GM21576 (cell line): ENCODE data around the gene PLA2G4A.
"Not testable (repeated sequence)": the region's sequence is repeated elsewhere in the genome, so short reads cannot be mapped to it uniquely, and the experiment has no call there.

ENCODE experiments used
- ATAC-seq: cut with Tn5 transposase; IDR thresholded peaks from one replicate; pipeline ENCODE4 v1.9.1; 2021; ENCODE audit warnings: mild to moderate bottlenecking, moderate library complexity; ENCODE audit not compliant: unreplicated experiment

PLA2G4A gene

GRCh38 chr1:186917106-186917786 is 88.5 kb downstream of the PLA2G4A start:
- ATAC-seq = not testable (repeated sequence)

GRCh38 chr1:186921386-186921785 is 92.6 kb downstream of the PLA2G4A start:
- ATAC-seq = peak; percentile 62

- not testable (repeated sequence) for ATAC-seq
These were observed 94.1 kb downstream of the PLA2G4A start for GRCh38 chr1:186922814-186923213.

GRCh38 chr1:186923486-186923885 is 94.7 kb downstream of the PLA2G4A start:
- ATAC-seq = no peak

GRCh38 chr1:186925881-186926669 is 97.3 kb downstream of the PLA2G4A start:
- ATAC-seq = no peak

- no peak for ATAC-seq
These were observed 99.1 kb downstream of the PLA2G4A start for GRCh38 chr1:186927884-186928283.

GRCh38 chr1:186930238-186930637 is 101.5 kb downstream of the PLA2G4A start:
- ATAC-seq = no peak

GRCh38 chr1:186937016-186937670 is 108.4 kb downstream of the PLA2G4A start:
- ATAC-seq = no peak

- no peak for ATAC-seq
These were observed 115.3 kb downstream of the PLA2G4A start for GRCh38 chr1:186943891-186944686.

GRCh38 chr1:186945146-186945545 is 116.4 kb downstream of the PLA2G4A start:
- ATAC-seq = no peak

GRCh38 chr1:186948535-186948934 is 119.8 kb downstream of the PLA2G4A start:
- no peak for ATAC-seq

GRCh38 chr1:186949173-186949572 is 120.4 kb downstream of the PLA2G4A start:
- no peak for ATAC-seq

- ATAC-seq = no peak
These were observed 121.8 kb downstream of the PLA2G4A start for GRCh38 chr1:186950547-186950946.

GRCh38 chr1:186953876-186954275 is 125.1 kb downstream of the PLA2G4A start:
- ATAC-seq = no peak

GRCh38 chr1:186957314-186957713 is 128.6 kb downstream of the PLA2G4A start:
- ATAC-seq = no peak

GRCh38 chr1:186958520-186958919 is 129.8 kb downstream of the PLA2G4A start:
- no peak for ATAC-seq

- no peak for ATAC-seq
These were observed 132.1 kb downstream of the PLA2G4A start for GRCh38 chr1:186960861-186961260.

GRCh38 chr1:186965847-186966246 is 137.1 kb downstream of the PLA2G4A start:
- no peak for ATAC-seq

GRCh38 chr1:186966456-186966855 is 137.7 kb downstream of the PLA2G4A start:
- ATAC-seq = no peak

GRCh38 chr1:186967656-186968394 is 139.1 kb downstream of the PLA2G4A start:
- ATAC-seq = no peak
